ENCODE data around the gene SLC35F1. TPM values are rescaled to one million over a fixed set of nuclear protein-coding genes. Genes with fewer than 3 reads are reported as not detected.

The SLC35F1 gene
- total and polyA plus RNA-seq, 2 donors (not counting 1 experiment from before 2014, with no cell fraction given): not detected

DNA sequence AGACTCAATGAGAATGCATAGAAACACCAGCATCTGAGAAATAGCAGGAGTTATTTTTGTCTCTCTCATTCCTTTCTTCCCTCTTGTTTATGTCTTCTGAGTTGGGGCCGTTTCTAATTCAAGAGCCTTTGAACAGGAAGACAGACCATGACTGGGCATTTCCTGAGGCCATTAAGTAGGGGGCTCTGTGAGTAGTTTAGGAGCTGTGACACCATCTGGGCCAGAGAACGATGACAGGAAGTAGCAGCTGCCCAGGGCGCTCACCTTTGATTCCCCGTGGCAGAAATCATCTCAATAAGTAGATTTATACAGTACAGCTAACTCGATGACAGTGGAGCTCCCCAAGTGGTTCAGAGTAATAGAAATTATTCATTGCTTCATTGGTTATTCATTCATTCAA, 342.6 kb downstream of the SLC35F1 start:
- no peaks in the 10 kb centered on the region for H3K9me3 Mint-ChIP-seq (ENCODE audit: insufficient read depth)
- intact Hi-C loops (cut with micrococcal nuclease): no loop called here
- no CpG with 5 or more reads among the region's 5 CpGs for WGBS (ENCODE audit: insufficient coverage)
- H3K4me1 Mint-ChIP-seq: no peaks in the 10 kb centered on the region
- H3K9me3 ChIP-seq (ENCODE audit: control extremely low read depth in 1 of 3, control insufficient read depth in 2 of 3, insufficient read depth in 1 of 3, low read length in 2 of 3): peaks cover 0 to 3% (median 2%) of the 10 kb centered on the region in 3 donors
- no peak for TF ChIP-seq EZH2 (IDR thresholded peaks at IDR 0.05; ENCODE audit: borderline replicate concordance, insufficient read depth, low read depth, low read length, poor library complexity, severe bottlenecking)
- TF ChIP-seq, protein P1, sequence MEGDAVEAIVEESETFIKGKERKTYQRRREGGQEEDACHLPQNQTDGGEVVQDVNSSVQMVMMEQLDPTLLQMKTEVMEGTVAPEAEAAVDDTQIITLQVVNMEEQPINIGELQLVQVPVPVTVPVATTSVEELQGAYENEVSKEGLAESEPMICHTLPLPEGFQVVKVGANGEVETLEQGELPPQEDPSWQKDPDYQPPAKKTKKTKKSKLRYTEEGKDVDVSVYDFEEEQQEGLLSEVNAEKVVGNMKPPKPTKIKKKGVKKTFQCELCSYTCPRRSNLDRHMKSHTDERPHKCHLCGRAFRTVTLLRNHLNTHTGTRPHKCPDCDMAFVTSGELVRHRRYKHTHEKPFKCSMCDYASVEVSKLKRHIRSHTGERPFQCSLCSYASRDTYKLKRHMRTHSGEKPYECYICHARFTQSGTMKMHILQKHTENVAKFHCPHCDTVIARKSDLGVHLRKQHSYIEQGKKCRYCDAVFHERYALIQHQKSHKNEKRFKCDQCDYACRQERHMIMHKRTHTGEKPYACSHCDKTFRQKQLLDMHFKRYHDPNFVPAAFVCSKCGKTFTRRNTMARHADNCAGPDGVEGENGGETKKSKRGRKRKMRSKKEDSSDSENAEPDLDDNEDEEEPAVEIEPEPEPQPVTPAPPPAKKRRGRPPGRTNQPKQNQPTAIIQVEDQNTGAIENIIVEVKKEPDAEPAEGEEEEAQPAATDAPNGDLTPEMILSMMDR (IDR thresholded peaks at IDR 0.05): no peak
- no peak overlapping the region for H3K9ac ChIP-seq (ENCODE audit: low read length)
- H3K4me1 ChIP-seq (ENCODE audit: control insufficient read depth in 2 of 2, insufficient read depth in 2 of 2, low read length in 2 of 2): no peaks in the 10 kb centered on the region
- no peaks in the 10 kb centered on the region for H3K79me2 ChIP-seq (ENCODE audit: control insufficient read depth, insufficient read depth, low read length)
- ATAC-seq (ENCODE audit: low read depth): no peak
- H2AFZ ChIP-seq (ENCODE audit: insufficient read depth, low read depth, low read length, poor library complexity, severe bottlenecking): no peak overlapping the region
- H3K36me3 ChIP-seq (replicated peaks in 1 of 2; ENCODE audit: control extremely low read depth in 1 of 2, control insufficient read depth in 1 of 2, extremely low read depth in 1 of 2, insufficient read depth in 2 of 2, low read length in 1 of 2): no peaks in the 10 kb centered on the region
- no peak for DNase-seq
- peaks cover 0 to 3% (median 0%) of the 10 kb centered on the region in 4 experiments for H3K27me3 ChIP-seq (replicated peaks in 1 of 4; ENCODE audit: control extremely low read depth in 1 of 4, control insufficient read depth in 3 of 4, insufficient read depth in 4 of 4, low read length in 3 of 4)
- no peak overlapping the region for H3K4me3 Mint-ChIP-seq
- H3K27ac ChIP-seq (ENCODE audit: low read length in 2 of 2): no peak overlapping the region
- POLR2A ChIA-PET: no interaction called here
- H3K4me3 ChIP-seq (ENCODE audit: control extremely low read depth in 1 of 5, extremely low read depth in 1 of 5, insufficient read depth in 1 of 5, low read depth in 2 of 5, low read length in 4 of 5): no peak overlapping the region
- no peaks in the 10 kb centered on the region for H4K20me1 ChIP-seq (ENCODE audit: control insufficient read depth, insufficient read depth, low read length, poor library complexity, severe bottlenecking)
- no peak overlapping the region for H3K4me2 ChIP-seq (replicated peaks; ENCODE audit: low read depth, low read length, poor library complexity, severe bottlenecking)
- no peak overlapping the region for H3K27ac Mint-ChIP-seq
- peaks cover 15% of the 10 kb centered on the region for H3K27me3 Mint-ChIP-seq
- CTCF ChIA-PET: no interaction called here

DNA sequence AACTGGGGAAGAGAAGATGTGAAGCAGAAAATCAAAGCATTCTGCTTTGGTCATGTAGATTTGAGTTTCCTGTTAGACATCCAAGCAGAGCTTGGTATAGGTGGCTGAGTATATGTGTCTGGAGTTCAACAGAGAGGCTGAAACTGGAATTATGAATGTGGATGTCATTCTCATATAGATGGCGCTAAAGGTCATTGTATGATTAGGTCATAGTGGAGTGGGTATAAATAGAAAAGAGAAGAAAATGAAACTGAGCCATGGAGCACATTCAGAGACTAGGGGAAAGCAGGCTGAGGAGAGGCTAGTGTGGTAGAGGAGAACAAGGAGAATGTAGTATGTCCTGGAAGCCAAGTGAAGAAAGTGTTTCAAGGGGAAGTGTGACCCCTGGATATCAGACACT, 345.4 kb downstream of the SLC35F1 start:
- H3K9me3 ChIP-seq (ENCODE audit: control extremely low read depth in 1 of 3, control insufficient read depth in 2 of 3, insufficient read depth in 1 of 3, low read length in 2 of 3): peaks cover 0 to 3% (median 2%) of the 10 kb centered on the region in 3 donors
- H3K36me3 ChIP-seq (replicated peaks in 1 of 2; ENCODE audit: control extremely low read depth in 1 of 2, control insufficient read depth in 1 of 2, extremely low read depth in 1 of 2, insufficient read depth in 2 of 2, low read length in 1 of 2): no peaks in the 10 kb centered on the region
- peaks cover 6% of the 10 kb centered on the region for H3K27me3 Mint-ChIP-seq
- TF ChIP-seq, protein P1 (IDR thresholded peaks at IDR 0.05): no peak
- no peak for TF ChIP-seq EZH2 (IDR thresholded peaks at IDR 0.05; ENCODE audit: borderline replicate concordance, insufficient read depth, low read depth, low read length, poor library complexity, severe bottlenecking)
- no peaks in the 10 kb centered on the region for H3K79me2 ChIP-seq (ENCODE audit: control insufficient read depth, insufficient read depth, low read length)
- H3K27ac Mint-ChIP-seq: no peak overlapping the region
- H3K4me3 Mint-ChIP-seq: no peak overlapping the region
- POLR2A ChIA-PET: no interaction called here
- no peak overlapping the region for H2AFZ ChIP-seq (ENCODE audit: insufficient read depth, low read depth, low read length, poor library complexity, severe bottlenecking)
- H3K9me3 Mint-ChIP-seq (ENCODE audit: insufficient read depth): no peaks in the 10 kb centered on the region
- 93% methylated on average over 1 of the region's 1 CpG for WGBS (ENCODE audit: insufficient coverage)
- no peak overlapping the region for H3K4me3 ChIP-seq (ENCODE audit: control extremely low read depth in 1 of 5, extremely low read depth in 1 of 5, insufficient read depth in 1 of 5, low read depth in 2 of 5, low read length in 4 of 5)
- no peaks in the 10 kb centered on the region for H3K4me1 ChIP-seq (ENCODE audit: control insufficient read depth in 2 of 2, insufficient read depth in 2 of 2, low read length in 2 of 2)
- ATAC-seq (ENCODE audit: low read depth) (no peak), DNase-seq (no peak)
- no peaks in the 10 kb centered on the region for H4K20me1 ChIP-seq (ENCODE audit: control insufficient read depth, insufficient read depth, low read length, poor library complexity, severe bottlenecking)
- H3K9ac ChIP-seq (ENCODE audit: low read length): no peak overlapping the region
- CTCF ChIA-PET: no interaction called here
- peaks cover 0 to 3% (median 0%) of the 10 kb centered on the region in 4 experiments for H3K27me3 ChIP-seq (replicated peaks in 1 of 4; ENCODE audit: control extremely low read depth in 1 of 4, control insufficient read depth in 3 of 4, insufficient read depth in 4 of 4, low read length in 3 of 4)
- H3K4me2 ChIP-seq (replicated peaks; ENCODE audit: low read depth, low read length, poor library complexity, severe bottlenecking): no peak overlapping the region
- intact Hi-C loops (cut with micrococcal nuclease): no loop called here
- H3K4me1 Mint-ChIP-seq: no peaks in the 10 kb centered on the region
- H3K27ac ChIP-seq (ENCODE audit: low read length in 2 of 2): no peak overlapping the region
